ENCODE data around the gene NDUFB10. TPM values are rescaled to one million over a fixed set of nuclear protein-coding genes. Genes with fewer than 3 reads are reported as not detected.

NDUFB10 gene
- total and polyA plus RNA-seq, 2 experiments from 2014 or later = 244 to 495 TPM

DNA sequence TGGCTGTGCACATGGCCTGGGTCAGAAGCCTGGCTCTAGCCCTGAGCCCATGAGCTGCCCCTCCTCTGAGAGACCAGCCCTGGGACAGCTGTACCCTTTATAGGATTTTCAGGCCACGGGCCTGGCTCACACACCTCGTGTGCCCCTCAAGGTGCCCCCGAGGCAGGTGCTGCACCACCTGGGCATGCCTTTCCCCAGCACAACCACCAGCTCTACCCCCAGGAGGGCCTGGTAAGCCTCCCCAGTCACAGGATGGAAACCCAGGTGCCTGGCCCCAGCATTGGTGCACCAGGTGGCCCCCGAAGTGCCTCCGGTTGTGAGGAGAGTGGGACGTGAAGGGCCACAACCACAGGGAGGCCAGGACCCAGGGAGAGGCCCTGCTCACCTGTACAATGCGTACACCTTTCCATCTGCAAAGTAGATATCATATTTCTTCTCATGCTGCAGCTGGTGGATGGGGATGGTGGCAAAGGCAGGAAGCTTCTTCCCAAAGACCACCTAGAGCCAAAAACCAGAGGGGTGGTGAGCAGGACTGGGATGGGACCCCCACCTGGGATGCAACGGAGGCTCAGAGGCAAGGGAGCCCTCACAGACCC is 44.0 kb downstream of the NDUFB10 start:
- Histone ChIP-seq H3K36me3 (ENCODE audit: insufficient read depth) (no peaks in the 10 kb centered on the region), H3K9me2 (ENCODE audit: insufficient read depth) (no peaks in the 10 kb centered on the region), H2AFZ (no peak overlapping the region), H3K4me2 (no peak overlapping the region), H3F3A (replicated peaks; ENCODE audit: low read depth) (peaks cover 28% of the 10 kb centered on the region; the same call in 1 of the 2 replicates), H3K27ac (ENCODE audit: low read depth) (no peak overlapping the region), H4K20me1 (replicated peaks; ENCODE audit: insufficient read depth) (peaks cover 34% of the 10 kb centered on the region), H3K79me2 (replicated peaks; ENCODE audit: insufficient read depth) (peaks cover 32% of the 10 kb centered on the region), H3K4me3 (no peak overlapping the region), H3K27me3 (ENCODE audit: insufficient read depth) (no peaks in the 10 kb centered on the region), H3K4me1 (ENCODE audit: insufficient read depth) (peaks cover 12% of the 10 kb centered on the region)
- Mint-ChIP-seq H3K9me3 (no peaks in the 10 kb centered on the region), H3K27ac (no peak overlapping the region), H3K4me1 (peaks cover 27% of the 10 kb centered on the region), H3K36me3 (ENCODE audit: low read depth) (peaks cover 25% of the 10 kb centered on the region), H3K4me3 (no peak overlapping the region), H3K27me3 (ENCODE audit: insufficient read depth, low read depth, poor library complexity) (peaks cover 8% of the 10 kb centered on the region)
- ATAC-seq (no peak), DNase-seq (ENCODE audit: low spot score) (no peak)
- no peak for TF ChIP-seq ZNF114 (CRISPR knock-in tag; IDR thresholded peaks at IDR 0.05)
- TF ChIP-seq CTCF (conservative IDR thresholded peaks at IDR 0.05; ENCODE audit: low read depth in 2 of 2) = no peak
- TF ChIP-seq STAT1 (IDR thresholded peaks at IDR 0.05; ENCODE audit: unreplicated experiment) = no peak
- TF ChIP-seq NANOG (IDR thresholded peaks at IDR 0.05; ENCODE audit: borderline replicate concordance) = no peak
- no peak for TF ChIP-seq JUNB (IDR thresholded peaks at IDR 0.05; ENCODE audit: unreplicated experiment)
- no peak for TF ChIP-seq ZNF331 (CRISPR knock-in tag; IDR thresholded peaks at IDR 0.05; ENCODE audit: low read depth)
- TF ChIP-seq ETS1 (IDR thresholded peaks at IDR 0.05) = no peak
- no peak for TF ChIP-seq CREB1 (CRISPR knock-in tag; IDR thresholded peaks at IDR 0.05; ENCODE audit: low read depth)
- TF ChIP-seq EZH2phosphoT487 (IDR thresholded peaks at IDR 0.05; ENCODE audit: unreplicated experiment) = no peak
- no peak for TF ChIP-seq POLR2AphosphoS5 (IDR thresholded peaks at IDR 0.05; ENCODE audit: low read depth)
- TF ChIP-seq, protein P1, sequence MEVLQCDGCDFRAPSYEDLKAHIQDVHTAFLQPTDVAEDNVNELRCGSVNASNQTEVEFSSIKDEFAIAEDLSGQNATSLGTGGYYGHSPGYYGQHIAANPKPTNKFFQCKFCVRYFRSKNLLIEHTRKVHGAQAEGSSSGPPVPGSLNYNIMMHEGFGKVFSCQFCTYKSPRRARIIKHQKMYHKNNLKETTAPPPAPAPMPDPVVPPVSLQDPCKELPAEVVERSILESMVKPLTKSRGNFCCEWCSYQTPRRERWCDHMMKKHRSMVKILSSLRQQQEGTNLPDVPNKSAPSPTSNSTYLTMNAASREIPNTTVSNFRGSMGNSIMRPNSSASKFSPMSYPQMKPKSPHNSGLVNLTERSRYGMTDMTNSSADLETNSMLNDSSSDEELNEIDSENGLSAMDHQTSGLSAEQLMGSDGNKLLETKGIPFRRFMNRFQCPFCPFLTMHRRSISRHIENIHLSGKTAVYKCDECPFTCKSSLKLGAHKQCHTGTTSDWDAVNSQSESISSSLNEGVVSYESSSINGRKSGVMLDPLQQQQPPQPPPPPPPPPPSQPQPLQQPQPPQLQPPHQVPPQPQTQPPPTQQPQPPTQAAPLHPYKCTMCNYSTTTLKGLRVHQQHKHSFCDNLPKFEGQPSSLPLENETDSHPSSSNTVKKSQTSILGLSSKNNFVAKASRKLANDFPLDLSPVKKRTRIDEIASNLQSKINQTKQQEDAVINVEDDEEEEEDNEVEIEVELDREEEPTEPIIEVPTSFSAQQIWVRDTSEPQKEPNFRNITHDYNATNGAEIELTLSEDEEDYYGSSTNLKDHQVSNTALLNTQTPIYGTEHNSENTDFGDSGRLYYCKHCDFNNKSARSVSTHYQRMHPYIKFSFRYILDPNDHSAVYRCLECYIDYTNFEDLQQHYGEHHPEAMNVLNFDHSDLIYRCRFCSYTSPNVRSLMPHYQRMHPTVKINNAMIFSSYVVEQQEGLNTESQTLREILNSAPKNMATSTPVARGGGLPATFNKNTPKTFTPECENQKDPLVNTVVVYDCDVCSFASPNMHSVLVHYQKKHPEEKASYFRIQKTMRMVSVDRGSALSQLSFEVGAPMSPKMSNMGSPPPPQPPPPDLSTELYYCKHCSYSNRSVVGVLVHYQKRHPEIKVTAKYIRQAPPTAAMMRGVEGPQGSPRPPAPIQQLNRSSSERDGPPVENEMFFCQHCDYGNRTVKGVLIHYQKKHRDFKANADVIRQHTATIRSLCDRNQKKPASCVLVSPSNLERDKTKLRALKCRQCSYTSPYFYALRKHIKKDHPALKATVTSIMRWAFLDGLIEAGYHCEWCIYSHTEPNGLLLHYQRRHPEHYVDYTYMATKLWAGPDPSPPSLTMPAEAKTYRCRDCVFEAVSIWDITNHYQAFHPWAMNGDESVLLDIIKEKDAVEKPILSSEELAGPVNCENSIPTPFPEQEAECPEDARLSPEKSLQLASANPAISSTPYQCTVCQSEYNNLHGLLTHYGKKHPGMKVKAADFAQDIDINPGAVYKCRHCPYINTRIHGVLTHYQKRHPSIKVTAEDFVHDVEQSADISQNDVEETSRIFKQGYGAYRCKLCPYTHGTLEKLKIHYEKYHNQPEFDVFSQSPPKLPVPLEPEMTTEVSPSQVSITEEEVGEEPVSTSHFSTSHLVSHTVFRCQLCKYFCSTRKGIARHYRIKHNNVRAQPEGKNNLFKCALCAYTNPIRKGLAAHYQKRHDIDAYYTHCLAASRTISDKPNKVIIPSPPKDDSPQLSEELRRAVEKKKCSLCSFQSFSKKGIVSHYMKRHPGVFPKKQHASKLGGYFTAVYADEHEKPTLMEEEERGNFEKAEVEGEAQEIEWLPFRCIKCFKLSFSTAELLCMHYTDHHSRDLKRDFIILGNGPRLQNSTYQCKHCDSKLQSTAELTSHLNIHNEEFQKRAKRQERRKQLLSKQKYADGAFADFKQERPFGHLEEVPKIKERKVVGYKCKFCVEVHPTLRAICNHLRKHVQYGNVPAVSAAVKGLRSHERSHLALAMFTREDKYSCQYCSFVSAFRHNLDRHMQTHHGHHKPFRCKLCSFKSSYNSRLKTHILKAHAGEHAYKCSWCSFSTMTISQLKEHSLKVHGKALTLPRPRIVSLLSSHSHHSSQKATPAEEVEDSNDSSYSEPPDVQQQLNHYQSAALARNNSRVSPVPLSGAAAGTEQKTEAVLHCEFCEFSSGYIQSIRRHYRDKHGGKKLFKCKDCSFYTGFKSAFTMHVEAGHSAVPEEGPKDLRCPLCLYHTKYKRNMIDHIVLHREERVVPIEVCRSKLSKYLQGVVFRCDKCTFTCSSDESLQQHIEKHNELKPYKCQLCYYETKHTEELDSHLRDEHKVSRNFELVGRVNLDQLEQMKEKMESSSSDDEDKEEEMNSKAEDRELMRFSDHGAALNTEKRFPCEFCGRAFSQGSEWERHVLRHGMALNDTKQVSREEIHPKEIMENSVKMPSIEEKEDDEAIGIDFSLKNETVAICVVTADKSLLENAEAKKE (CRISPR knock-in tag; IDR thresholded peaks at IDR 0.05) = no peak
- TF ChIP-seq EZH2 (IDR thresholded peaks at IDR 0.05; ENCODE audit: low read depth, unreplicated experiment) = no peak
- TF ChIP-seq, protein P2, sequence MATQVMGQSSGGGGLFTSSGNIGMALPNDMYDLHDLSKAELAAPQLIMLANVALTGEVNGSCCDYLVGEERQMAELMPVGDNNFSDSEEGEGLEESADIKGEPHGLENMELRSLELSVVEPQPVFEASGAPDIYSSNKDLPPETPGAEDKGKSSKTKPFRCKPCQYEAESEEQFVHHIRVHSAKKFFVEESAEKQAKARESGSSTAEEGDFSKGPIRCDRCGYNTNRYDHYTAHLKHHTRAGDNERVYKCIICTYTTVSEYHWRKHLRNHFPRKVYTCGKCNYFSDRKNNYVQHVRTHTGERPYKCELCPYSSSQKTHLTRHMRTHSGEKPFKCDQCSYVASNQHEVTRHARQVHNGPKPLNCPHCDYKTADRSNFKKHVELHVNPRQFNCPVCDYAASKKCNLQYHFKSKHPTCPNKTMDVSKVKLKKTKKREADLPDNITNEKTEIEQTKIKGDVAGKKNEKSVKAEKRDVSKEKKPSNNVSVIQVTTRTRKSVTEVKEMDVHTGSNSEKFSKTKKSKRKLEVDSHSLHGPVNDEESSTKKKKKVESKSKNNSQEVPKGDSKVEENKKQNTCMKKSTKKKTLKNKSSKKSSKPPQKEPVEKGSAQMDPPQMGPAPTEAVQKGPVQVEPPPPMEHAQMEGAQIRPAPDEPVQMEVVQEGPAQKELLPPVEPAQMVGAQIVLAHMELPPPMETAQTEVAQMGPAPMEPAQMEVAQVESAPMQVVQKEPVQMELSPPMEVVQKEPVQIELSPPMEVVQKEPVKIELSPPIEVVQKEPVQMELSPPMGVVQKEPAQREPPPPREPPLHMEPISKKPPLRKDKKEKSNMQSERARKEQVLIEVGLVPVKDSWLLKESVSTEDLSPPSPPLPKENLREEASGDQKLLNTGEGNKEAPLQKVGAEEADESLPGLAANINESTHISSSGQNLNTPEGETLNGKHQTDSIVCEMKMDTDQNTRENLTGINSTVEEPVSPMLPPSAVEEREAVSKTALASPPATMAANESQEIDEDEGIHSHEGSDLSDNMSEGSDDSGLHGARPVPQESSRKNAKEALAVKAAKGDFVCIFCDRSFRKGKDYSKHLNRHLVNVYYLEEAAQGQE (IDR thresholded peaks at IDR 0.05; ENCODE audit: unreplicated experiment) = no peak
